HS-27A (cell line): Measurements from ENCODE around the gene NUMB.

Source experiments
- DNase-seq: peaks from one replicate; pipeline ENCODE4 v3.0.0-alpha.2; 2012; ENCODE audit warnings: low read depth, missing footprints

NUMB gene

DNA sequence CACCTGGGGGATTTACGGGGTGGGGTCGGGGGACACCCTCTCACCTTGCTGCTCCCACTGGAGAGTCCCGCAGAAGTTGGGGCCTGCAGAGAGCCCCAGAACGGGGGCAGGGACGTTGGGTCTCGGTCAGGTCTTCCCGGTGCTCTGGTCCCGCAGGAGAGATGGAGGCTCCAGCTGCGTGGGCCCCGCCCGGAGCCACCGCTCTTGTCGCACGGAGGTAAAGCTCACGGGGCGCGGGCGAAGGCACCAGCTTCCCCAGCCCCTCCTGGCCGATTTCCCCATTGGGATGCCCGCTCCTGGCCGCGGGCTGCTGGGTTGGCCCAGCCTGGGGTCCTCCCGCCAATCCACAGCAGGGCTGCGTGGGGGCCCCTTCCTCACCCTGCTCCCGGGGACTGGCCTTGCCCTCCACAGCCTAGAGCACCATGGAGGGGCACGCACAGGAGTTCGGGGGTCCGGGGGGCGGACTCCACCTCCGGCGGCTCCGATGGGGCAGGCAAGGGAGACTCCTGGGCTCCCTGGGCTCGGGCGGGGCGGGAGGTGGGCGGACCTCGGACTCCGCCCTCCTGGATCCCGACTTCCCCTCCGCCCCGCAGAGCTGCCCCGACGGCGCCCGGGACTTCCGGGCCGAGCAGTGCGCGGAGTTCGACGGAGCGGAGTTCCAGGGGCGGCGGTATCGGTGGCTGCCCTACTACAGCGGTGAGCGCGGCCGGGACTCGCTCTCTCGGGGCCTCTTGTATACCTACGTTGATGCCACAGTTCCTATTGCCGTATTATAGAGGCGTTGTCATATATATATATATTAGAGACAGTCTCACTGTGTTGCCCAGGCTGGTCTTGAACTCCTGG is 212.6 kb downstream of the NUMB start:
- no peak for DNase-seq

DNA sequence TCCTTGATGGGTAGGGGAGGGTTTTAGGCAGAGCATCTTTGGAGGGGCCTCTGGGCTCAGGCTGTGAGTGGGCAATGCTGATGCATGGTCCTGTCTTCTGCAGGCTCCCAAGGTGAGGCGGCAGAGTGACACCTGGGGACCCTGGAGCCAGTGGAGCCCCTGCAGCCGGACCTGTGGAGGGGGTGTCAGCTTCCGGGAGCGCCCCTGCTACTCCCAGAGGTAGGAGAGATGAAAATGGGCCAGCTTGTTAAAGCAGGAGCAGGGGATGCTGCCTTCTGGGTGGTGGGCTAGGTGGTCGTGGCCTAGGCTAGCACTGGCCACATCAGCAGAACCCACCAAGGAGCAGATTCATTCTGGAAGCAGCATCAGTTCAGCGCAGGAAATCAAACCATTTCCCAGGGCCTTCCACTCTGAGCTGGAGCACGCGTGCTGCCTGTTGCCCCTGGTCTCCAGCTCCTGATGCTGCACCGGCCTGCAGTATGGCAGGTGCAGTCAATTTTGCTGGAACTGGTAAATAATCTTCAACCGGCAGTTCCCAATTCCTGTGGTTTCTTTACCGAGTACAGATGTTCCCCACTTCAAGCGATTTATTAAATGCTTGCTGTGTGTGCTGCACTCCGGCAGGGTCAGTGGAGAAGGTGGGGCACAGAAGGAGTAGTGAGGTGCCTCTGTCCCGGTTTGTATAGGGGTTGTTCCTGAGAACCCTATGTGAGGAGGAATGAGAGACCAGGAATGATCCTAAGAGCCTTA is 213.6 kb downstream of the NUMB start:
- no peak for DNase-seq

DNA sequence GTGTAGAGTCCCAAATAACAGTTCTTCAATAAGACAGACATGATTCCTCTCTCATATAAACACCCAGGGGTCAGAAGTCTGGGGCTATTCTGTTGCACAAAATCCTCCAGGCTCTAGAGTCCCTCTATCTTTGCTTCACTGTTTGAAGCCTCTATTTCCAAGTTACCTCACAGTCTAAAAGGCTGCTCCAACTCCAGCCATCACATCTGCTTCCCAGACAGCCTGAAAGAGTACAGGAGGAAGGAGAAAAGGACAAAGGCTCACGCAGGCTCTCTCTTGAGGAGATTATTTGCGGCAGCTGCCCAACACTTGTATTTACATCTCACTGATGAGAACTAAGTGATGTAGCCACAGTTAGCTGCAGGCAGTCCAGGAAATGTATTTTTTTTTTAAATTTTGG is 214.6 kb downstream of the NUMB start:
- no peak for DNase-seq

DNA sequence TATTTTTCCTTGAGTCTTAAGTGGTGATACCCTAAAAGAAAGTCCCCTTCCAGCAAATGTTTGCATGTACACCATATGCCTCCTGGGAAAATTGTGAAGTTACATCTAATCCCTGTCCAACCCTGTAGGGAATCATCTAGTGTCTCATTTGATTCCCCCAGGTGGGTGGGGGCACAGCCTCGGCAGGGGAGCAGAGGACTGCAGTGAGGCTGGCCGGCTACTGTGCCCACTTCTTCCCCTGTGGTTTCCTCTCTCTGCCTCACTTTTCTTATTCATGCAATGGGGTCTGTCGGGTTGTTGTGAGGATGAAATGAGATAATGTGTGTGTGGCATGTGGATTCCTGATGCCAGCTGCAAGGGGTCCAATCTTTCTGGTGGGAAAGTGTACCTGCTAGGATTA is 215.0 kb downstream of the NUMB start:
- DNase-seq, result no peak

DNA sequence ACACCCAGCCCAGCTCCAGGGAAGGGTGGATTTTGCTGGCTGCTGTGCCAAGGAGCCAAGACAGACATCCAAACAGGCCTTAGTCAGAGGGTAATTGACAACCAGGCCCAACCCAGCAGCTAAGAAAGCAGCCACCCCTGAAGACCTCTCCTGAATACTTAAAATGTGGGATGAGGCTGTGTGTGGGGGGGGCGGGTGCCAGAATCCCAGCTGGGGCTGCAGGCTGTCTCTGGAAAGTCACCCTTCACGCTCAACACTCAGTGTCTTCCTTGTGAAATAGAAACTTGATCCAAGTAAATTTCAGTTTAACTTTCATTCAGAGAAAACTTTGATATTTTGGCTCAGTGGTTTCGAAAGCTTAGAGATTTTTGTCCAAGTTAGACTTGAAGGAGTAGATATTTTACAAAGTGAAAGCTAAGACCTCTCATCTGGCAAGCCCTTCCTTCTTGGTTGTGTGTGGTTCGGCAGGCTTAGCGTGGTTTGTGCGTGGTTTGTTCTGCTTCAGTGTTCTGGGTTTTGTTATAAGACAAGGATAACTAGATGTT is 215.9 kb downstream of the NUMB start:
- DNase-seq, result no peak

DNA sequence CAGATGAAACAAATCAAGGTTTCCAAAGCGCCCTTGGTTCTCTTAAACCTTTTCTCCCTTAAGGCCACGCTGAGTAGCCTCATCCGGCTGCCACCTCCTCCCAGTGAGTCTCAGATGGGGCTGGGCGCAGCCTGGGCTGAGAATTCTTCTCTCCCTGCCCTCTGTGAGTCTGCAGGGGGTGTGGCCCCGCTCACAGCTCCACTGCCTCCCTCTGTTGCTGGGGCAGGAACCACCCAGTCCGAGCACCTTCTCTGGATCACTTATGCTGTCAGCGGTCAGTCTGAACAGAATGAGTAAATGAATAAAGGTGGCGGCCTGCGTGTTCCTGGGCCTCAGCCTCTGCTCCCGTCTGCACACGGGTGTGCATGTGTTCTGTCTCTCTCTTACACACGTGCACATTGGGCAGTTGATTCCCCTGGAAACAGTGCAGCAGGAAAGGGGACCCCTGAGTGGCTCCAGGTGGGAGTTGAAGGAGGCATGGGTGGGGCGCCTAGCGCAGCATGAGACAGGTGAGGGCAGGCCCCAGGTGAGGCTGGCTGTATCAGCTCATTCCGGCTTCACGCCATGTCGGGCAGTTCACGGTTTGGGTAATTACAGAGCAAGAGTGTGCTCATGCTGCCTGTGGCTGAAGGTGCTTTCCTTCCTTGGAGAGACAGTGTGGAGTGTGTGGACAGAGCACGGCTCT is 216.7 kb downstream of the NUMB start:
- DNase-seq, result no peak

DNA sequence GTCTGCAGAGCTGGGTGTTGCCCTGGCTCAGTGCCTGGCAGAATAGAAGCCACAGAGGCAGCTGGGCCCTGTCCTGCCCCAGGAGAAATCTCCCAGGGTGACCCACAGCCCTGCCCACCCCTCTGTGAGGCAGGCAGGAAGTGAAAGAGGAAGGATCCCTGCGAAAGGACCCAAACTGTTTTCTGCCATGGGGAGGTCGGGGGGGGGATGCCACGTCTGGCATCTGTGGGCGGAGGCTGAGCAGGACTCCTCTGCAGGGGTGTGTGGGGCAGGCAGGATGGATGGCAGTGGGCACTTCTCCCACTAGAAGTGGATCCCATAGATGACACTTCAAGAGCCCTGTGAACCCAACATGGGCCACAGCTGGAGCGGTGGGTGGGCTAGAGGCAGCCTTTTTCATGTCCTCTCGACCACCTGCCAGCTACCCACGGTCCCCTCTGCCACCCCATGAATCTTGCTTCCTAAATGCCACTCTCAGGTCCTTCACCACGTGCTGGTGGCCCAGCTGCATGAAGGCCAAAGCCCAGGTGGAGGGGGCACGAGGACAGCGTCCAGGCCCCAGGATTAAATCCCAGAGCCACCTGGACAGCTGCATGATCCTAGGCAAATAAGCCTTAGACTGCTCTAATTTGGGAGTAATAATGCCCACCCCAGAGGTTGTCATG is 217.4 kb downstream of the NUMB start:
- no peak for DNase-seq

DNA sequence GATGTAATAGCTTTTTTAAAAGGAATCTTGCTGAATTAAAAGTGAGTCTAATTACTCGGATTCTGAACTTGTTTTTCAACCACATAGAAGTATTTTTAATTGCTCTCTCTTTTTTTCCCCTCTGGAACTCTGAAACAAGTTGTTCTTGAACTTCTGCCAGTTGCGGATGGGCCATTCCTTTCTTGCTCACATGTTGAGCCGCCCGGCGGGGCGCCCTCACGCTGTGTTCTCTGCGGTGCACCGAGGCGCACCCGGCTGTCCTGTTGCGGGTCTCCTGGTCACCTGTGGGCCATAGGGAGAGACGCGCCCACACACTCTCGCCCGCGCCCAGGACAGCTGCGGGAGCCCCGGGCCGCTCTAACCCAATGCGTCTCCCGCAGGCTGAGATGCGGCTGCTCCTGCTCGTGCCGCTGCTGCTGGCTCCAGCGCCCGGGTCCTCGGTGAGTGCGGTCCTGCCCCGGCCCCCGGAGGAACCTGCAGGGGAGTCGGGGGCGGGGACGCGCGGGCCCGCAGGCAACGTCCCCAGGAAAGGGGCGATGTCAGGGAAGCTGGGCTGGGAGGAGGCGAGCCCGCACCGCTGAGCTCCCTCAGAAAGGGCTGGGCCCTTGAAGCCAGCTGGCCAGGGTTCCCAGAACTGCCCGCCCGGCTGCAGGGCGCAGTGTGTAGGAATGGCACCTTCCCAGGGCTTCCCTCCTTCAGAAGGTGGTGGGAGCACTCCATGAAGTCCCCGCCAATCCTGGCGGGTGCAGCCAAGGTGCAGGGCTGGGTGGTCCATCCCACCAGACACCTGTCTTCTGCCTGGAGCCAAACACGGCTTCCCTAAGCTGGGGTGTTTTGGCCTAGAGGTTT is 218.7 kb downstream of the NUMB start:
- no peak for DNase-seq

DNA sequence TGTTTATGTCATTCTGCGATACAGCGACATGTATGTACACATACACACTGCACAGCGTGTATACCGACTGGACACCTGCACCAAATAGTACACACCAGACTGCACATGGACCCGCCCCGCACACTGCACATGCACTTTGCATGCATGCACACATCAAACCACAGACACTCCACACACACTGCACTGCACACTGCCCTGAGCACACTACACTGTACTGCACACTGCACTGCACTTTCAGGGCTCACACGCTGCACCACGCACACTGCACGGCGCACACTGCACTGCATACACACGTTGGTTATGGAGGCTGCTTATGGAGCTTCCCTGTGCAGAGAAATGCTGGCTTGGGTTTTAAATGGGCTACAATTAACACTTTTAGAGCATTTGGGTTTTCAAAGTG is 219.4 kb downstream of the NUMB start:
- DNase-seq, result no peak

DNA sequence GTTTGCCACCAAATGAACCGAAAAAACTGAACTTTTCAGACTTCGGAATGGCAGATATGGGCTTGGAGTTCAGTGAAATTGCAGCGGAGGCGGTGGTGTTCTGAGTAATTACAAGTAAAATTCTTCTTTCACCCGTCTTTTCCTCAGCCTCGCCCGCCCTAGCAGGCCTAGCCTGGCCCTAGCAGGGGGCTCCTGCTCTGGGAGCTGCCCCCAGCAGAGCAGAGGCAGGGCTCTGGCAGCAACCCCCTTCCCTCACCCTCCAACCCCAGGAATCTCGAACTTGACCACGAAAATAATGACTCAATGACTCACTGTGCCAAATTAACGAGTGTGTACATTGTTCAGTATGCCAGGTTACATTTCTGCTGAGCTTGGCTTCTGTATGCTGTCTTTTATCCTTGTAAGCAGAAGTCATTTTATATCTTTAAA is 219.9 kb downstream of the NUMB start:
- DNase-seq, result no peak

DNA sequence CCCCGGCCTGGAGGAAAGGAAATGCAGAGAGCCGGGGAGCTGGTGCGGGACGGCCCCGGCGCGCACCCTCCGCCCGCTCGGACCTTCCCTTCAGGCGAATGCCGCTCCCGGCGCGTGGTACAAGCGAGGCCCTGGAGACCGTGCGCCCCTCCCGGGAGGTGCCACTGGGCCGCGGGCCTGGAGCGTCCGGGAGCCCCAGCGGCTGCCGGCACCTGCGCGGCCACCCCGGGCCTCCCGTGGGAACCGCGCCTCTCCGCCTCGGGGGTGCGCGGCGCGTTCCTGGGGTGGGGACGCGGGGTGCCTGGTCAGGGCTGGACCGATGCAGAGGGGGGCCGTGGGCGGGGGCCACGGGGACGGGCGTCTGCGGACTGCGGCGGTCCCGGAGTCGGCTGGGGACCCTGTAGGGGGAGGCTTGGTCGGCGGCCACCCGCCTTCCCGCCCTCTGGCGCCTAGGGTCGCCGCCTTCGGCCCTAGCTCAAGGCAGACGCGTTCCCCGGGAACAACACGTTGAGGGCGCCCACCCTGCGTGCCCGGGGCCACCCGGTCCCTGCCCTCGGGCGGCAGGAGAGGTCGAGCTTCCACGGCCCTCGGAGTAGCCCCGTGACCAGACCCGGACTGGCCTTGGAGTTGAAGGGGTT is 220.4 kb downstream of the NUMB start:
- DNase-seq, result no peak

DNA sequence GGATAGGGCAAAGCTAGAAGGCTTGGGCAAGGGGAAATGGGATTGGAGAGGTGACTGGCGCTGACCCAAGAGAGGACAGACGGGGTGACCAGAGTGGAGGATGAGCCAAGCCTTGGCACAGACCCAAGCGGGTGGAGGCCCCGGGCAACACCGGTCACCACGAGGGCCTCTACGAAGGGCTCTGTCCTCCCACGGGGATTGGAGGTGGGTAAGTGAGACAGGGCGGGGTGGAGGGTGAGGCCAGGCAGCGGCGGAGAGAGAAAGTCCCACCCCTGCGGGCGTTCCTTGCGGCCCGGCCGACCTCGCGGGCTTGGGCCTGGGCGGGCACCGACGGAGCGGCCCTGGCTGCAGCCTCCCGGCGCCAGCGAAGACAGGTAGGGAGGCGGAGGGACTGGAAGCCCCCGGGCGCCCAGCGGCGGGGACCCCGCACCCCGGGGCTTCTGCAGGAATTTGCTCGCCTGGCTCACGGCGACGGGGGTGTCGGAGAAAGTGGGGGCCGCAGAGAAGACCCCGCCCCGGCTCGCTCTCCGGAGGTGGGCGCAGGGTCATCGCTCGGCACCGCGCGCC is 221.0 kb downstream of the NUMB start, which contains the start of gene PAPLN:
TSS of gene PAPLN (plus strand) at position 288 of the 567 bp plus-strand sequence. CDS start 2,273 bp downstream, outside the sequence.
- DNase-seq, result no peak

DNA sequence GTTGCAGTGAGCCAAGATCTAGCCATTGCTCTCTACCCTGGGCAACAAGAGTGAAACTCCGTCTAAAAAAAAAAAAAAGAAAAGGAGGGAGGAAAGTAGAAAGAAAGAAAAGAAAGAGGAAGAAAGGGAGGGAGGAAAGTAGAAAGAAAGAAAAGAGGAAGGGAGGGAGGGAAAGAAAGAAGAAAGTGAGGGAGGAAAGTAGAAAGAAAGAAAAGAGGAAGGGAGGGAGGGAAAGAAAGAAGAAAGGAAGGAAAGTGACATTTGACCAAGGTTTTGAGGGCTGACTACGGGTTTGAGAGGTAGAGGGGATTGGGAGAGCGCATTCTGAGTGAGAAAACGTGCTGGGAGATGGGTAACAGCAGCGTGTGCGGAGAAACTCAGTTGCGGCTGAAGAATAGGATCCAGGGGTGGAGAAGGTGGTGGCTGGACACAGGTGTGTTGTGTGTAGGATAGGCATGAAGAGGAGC is 221.6 kb downstream of the NUMB start:
- no peak for DNase-seq

DNA sequence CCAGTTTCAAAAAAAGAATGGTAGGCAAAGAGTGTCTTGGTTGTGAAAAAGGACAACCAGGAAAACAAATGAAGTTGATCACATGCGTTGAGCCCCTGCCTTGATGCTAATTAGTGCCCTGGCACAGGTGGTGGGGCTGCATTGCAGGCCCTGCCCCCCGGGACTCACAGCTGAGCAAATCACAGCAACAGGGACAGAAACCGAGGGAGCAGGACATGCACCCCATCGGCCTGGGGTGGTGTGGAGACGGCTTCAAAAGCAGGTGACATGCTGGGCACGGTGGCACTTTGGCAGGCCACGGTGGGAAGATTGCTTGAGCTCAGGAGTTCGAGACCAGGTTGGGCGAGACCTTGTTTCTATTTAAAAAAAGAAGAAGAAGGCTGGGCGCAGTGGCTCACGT is 222.2 kb downstream of the NUMB start:
- DNase-seq, result no peak

DNA sequence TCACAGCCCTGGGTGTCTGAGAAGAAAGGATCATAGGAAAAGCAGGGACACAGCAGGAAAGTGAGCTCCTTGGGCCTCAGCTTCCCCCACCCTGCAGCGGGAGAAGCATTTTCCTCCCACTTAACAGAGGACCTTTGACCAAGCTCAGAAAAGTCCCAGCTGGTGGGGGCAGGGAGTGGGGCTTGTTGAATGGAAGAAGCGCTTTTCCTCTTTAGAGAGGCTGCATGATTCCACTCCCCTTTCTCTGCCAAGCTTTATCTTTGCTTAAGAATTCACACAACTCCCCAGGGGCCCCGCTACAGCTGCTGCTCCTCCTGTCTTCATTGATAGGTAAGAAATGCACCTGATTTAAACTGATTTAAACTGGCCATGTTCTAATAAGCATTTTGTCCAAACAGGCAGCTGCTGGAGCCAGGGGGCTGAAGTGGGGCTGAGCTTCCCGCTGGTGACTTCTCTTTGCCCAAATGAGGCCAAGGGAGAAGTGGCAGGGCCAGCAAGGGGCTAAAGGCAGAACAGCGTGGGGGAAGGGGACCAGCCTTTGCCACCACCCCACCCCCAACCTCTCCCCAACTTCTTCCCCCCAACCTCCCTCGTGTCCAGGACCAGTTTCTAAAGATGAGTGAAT is 222.7 kb downstream of the NUMB start:
- no peak for DNase-seq

DNA sequence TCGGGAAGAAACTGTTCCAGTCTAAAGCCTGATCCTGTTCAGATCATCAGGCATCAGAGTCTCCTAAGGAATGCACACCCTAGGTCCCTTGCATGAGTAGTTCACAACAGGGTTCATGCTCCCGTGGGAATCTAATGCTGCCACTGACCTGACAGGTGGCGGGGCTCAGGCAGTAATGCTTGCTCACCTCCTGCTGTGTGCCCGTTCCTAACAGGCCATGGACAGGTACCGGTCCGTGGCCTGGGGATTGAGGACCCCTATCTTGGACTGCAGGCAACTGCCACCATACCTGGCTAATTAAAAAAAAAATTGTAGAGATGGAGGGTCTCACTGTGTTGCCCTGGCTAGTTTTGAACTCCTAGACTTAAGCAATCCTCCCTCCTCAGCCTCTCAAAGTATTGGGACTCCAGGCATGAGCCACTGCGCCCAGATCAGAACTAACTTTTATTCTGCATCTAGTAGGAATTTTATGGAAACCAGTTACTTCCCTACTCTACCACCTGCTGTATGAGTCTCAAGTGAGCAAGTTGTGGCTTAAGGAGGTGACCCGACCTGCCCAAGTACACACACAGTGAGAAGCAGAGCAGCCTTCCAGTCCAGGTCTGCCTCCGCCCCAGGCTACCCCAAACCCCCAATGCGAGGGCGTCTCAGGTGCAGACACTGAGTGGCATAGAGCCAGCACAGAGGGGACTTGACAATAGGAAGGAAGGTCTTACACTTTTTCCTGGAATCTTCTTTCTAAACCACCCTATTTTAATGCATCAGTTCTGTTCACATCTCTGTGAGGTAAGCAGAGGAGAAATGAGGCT is 223.6 kb downstream of the NUMB start:
- DNase-seq, result no peak

DNA sequence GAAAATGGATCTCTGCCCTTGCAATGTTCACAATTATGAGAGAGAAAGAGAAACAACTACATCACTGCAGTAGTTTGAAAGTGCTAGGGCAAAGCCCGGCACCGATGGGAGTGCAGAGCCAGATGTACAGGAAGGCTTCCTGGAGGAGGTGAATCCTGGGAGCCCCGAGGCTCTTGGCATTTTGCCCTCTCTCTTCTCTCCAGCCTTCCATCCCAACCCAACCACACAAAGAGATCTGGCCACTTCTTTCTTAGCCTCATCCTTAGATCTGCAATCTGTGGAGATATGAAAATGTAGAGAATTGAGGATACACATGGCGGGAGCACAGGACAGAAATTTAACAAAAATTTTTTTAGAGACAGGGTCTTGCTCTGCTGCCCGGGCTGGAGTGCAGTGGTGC is 224.3 kb downstream of the NUMB start:
- DNase-seq, result no peak

DNA sequence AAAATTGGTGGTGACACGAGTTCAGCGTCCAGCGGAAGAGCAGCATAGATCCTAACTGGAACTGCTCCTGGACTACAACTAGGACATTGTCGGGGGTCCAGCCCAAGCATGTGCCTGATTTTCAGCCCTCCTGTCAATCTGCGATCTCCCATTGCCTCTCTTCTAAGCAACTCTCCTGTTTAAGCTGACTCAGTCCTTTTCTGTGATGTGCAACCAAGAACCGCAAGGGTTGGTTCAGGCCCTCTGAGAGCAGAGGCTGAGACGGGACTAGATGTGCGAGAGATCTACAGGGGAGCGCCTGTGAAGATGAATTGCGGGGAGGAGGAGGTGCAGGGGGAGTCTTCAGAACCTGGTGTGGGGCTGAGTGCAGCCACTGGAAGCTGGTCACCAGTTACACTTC is 224.8 kb downstream of the NUMB start:
- DNase-seq, result no peak

DNA sequence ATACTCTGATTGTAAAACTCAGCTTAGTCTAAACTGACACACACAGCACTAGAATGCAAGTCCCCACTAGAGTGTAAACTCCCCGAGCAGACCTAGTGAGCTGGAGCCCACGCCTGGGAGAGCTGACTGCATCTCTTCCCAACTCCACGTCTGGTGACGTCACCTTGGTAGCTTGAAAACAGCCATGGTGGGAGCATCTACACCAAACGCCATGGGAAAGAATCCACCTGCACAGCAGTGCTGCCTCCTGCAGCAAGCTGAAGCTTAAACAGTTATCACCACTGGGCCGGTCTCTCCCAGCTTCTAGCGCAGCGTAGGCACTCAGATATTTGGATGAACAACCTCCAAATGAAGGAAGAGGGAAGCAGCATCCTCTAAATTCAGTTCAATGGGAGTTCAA is 225.4 kb downstream of the NUMB start:
- no peak for DNase-seq
